ENCODE data around the gene PMVK.
A peak's percentile ranks its signal among the peaks of the same experiment; 100 is the strongest.

PMVK gene

DNA sequence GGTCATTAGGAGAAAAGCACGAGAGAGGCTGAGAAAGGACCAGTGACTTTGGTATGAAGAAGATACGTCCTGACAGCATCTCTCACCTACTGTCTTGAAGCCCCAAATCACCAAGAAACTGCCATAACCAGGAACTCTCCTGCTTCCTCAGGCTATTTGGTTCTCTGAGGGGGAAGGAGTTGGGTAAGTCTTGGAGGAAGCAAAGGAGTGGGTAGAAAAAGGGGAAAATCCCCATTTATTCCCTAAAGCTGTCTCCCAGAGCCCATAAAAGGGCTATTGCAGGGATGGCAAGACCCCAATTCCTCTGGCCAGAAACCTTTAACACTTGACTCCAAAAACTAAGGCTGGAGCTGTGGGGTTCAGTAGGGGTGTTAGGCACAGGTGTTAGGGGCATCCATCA is 21.5 kb upstream of the PMVK start:
- H3K27me3 ChIP-seq (ENCODE audit: insufficient read depth, low read length): no peaks in the 10 kb centered on the region
- peaks cover 26% of the 10 kb centered on the region for H3K4me1 ChIP-seq (ENCODE audit: control insufficient read depth, insufficient read depth, low read length, unreplicated experiment)
- H3K4me3 ChIP-seq (ENCODE audit: low read depth, low read length): no peak overlapping the region
- H3K79me2 ChIP-seq (ENCODE audit: control insufficient read depth, insufficient read depth, low read length, unreplicated experiment): peaks cover 8% of the 10 kb centered on the region
- no peaks in the 10 kb centered on the region for H3K36me3 ChIP-seq (ENCODE audit: insufficient read depth, low read length)
- no peak overlapping the region for H3K27ac ChIP-seq (ENCODE audit: low read depth, low read length)
- H2AFZ ChIP-seq (ENCODE audit: low read length, unreplicated experiment): no peak overlapping the region

DNA sequence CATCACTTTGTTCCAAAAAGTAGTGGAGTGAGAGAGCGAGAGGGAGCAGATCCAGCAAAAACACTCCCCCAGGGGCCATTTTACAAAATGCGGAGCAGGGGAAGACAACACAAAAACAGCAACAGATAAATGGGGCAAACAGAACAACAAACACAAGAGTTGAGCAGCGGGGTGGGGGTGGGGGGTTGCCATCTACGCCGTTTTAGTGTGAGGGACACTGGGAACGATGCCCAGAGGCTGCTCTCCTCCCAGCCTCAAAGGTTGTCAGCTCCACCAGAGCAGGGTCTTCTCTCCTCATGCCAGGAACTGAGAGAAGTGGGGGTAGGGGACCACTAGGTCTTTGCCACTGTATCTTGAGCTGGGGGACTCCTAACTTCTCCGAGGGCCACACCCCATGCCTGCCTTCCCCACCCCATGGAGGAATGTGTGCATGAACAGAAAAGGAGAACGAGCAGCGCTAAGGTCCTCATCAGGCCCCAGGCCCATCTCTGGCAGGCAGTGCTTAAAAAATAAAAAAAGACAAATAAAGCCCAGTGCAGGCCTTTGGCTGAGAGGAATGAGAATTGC is 20.7 kb upstream of the PMVK start:
- peaks cover 8% of the 10 kb centered on the region for H3K79me2 ChIP-seq (ENCODE audit: control insufficient read depth, insufficient read depth, low read length, unreplicated experiment)
- peak overlapping the region; percentile 1; the same call in 1 of the 2 replicates for H3K27ac ChIP-seq (ENCODE audit: low read depth, low read length)
- H3K27me3 ChIP-seq (ENCODE audit: insufficient read depth, low read length): no peaks in the 10 kb centered on the region
- peaks cover 17% of the 10 kb centered on the region for H3K4me1 ChIP-seq (ENCODE audit: control insufficient read depth, insufficient read depth, low read length, unreplicated experiment)
- no peak overlapping the region for H2AFZ ChIP-seq (ENCODE audit: low read length, unreplicated experiment)
- H3K36me3 ChIP-seq (ENCODE audit: insufficient read depth, low read length): no peaks in the 10 kb centered on the region
- H3K4me3 ChIP-seq (ENCODE audit: low read depth, low read length): no peak overlapping the region

- peaks cover 16% of the 10 kb centered on the region for H3K4me1 ChIP-seq (ENCODE audit: control insufficient read depth, insufficient read depth, low read length, unreplicated experiment)
- H3K36me3 ChIP-seq (ENCODE audit: insufficient read depth, low read length): no peaks in the 10 kb centered on the region
- H2AFZ ChIP-seq (ENCODE audit: low read length, unreplicated experiment): peak overlapping the region; percentile 6
- H3K4me3 ChIP-seq (ENCODE audit: low read depth, low read length): peak overlapping the region; percentile 83
- no peaks in the 10 kb centered on the region for H3K27me3 ChIP-seq (ENCODE audit: insufficient read depth, low read length)
- H3K79me2 ChIP-seq (ENCODE audit: control insufficient read depth, insufficient read depth, low read length, unreplicated experiment): peaks cover 8% of the 10 kb centered on the region
- peak overlapping the region; percentile 1; the same call in 1 of the 2 replicates for H3K27ac ChIP-seq (ENCODE audit: low read depth, low read length)
These were observed 20.0 kb upstream of the PMVK start for GRCh38 chr1:154956544-154956941.

GRCh38 chr1:154955718-154956543 is 19.4 kb upstream of the PMVK start, which contains the start of gene PBXIP1:
Gene PBXIP1, minus strand, starts transcription at chr1:154956099. Its CDS starts 2,378 bp downstream, at chr1:154953721.
- peak within 1 kb of the TSS; percentile 54 for H2AFZ ChIP-seq (ENCODE audit: low read length, unreplicated experiment)
- H3K4me3 ChIP-seq (ENCODE audit: low read depth, low read length): peak within 1 kb of the TSS; percentile 83
- H3K4me1 ChIP-seq (ENCODE audit: control insufficient read depth, insufficient read depth, low read length, unreplicated experiment): peaks cover 16% of the 10 kb centered on the region
- H3K79me2 ChIP-seq (ENCODE audit: control insufficient read depth, insufficient read depth, low read length, unreplicated experiment): peaks cover 6% of the 10 kb centered on the region
- H3K27me3 ChIP-seq (ENCODE audit: insufficient read depth, low read length): no peaks in the 10 kb centered on the region
- H3K36me3 ChIP-seq (ENCODE audit: insufficient read depth, low read length): no peaks in the 10 kb centered on the region
- peak within 1 kb of the TSS; percentile 86 for H3K27ac ChIP-seq (ENCODE audit: low read depth, low read length)

DNA sequence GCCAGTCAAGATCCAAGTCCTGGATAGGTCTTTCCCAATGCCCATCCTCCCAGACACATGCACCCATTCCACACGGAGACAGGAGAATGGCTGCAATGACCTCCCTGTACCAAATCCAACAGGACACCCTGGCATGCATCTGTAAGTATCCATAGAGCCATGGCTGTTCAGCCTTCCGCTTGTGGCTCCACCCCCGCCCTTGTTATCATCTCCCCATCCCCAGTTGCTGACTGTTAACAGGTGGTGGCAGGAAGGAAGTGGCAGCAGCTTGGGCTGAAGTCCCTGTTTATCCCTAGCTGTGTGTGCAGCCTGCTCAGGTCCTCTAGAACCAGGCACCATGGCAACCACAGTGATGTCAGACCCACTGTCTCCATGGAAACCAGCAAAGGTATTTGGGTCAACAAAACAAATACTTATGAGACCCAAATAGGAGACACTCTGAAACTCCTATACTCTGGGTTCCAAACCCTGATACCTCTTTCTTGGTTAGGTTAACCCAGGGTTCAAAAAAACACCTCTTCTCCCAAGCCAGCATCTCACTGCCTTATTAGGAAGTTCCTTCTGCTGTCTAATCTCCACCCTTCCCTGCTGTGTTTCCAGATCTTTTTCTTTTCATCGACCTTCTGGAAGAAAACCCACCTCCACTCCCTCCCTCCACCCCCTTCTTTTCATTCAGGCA is 18.7 kb upstream of the PMVK start:
- H3K79me2 ChIP-seq (ENCODE audit: control insufficient read depth, insufficient read depth, low read length, unreplicated experiment): no peaks in the 10 kb centered on the region
- no peaks in the 10 kb centered on the region for H3K36me3 ChIP-seq (ENCODE audit: insufficient read depth, low read length)
- peak overlapping the region; percentile 83 for H3K4me3 ChIP-seq (ENCODE audit: low read depth, low read length)
- peak overlapping the region; percentile 86 for H3K27ac ChIP-seq (ENCODE audit: low read depth, low read length)
- H3K4me1 ChIP-seq (ENCODE audit: control insufficient read depth, insufficient read depth, low read length, unreplicated experiment): peaks cover 13% of the 10 kb centered on the region
- peak overlapping the region; percentile 54 for H2AFZ ChIP-seq (ENCODE audit: low read length, unreplicated experiment)
- no peaks in the 10 kb centered on the region for H3K27me3 ChIP-seq (ENCODE audit: insufficient read depth, low read length)

- no peaks in the 10 kb centered on the region for H3K27me3 ChIP-seq (ENCODE audit: insufficient read depth, low read length)
- no peaks in the 10 kb centered on the region for H3K36me3 ChIP-seq (ENCODE audit: insufficient read depth, low read length)
- H3K79me2 ChIP-seq (ENCODE audit: control insufficient read depth, insufficient read depth, low read length, unreplicated experiment): no peaks in the 10 kb centered on the region
- no peak overlapping the region for H3K27ac ChIP-seq (ENCODE audit: low read depth, low read length)
- H3K4me1 ChIP-seq (ENCODE audit: control insufficient read depth, insufficient read depth, low read length, unreplicated experiment): peaks cover 13% of the 10 kb centered on the region
- H3K4me3 ChIP-seq (ENCODE audit: low read depth, low read length): no peak overlapping the region
- H2AFZ ChIP-seq (ENCODE audit: low read length, unreplicated experiment): no peak overlapping the region
These were observed 18.0 kb upstream of the PMVK start for GRCh38 chr1:154954541-154954940.

- Histone ChIP-seq H3K27ac (ENCODE audit: low read depth, low read length) (no peak overlapping the region), H2AFZ (ENCODE audit: low read length, unreplicated experiment) (no peak overlapping the region), H3K79me2 (ENCODE audit: control insufficient read depth, insufficient read depth, low read length, unreplicated experiment) (no peaks in the 10 kb centered on the region), H3K4me3 (ENCODE audit: low read depth, low read length) (no peak overlapping the region), H3K27me3 (ENCODE audit: insufficient read depth, low read length) (no peaks in the 10 kb centered on the region), H3K36me3 (ENCODE audit: insufficient read depth, low read length) (no peaks in the 10 kb centered on the region), H3K4me1 (ENCODE audit: control insufficient read depth, insufficient read depth, low read length, unreplicated experiment) (peaks cover 13% of the 10 kb centered on the region)
These were observed 17.1 kb upstream of the PMVK start for GRCh38 chr1:154953611-154954038.

DNA sequence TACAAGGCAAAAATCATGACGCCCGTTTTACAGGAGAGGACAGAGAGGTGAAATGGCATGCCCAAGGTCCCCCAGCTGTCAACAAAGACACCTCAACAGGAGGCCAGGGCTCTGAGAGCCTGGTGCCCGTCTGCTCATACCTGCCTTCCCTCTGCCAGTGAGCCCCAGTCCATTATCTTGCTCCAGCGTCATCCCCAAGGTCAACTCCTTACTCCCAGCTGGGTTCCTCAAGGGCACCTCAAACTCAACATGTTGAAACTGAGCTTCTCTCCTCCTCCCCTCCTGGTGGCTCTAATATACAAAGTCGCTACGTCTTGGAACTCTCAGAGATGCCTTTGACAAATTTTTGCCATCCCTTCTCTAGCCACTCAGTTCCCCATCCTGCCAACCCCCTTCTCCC is 16.1 kb upstream of the PMVK start:
- H3K4me1 ChIP-seq (ENCODE audit: control insufficient read depth, insufficient read depth, low read length, unreplicated experiment): peaks cover 13% of the 10 kb centered on the region
- no peaks in the 10 kb centered on the region for H3K36me3 ChIP-seq (ENCODE audit: insufficient read depth, low read length)
- H3K79me2 ChIP-seq (ENCODE audit: control insufficient read depth, insufficient read depth, low read length, unreplicated experiment): no peaks in the 10 kb centered on the region
- H3K27me3 ChIP-seq (ENCODE audit: insufficient read depth, low read length): no peaks in the 10 kb centered on the region
- H3K27ac ChIP-seq (ENCODE audit: low read depth, low read length): no peak overlapping the region
- no peak overlapping the region for H3K4me3 ChIP-seq (ENCODE audit: low read depth, low read length)
- H2AFZ ChIP-seq (ENCODE audit: low read length, unreplicated experiment): no peak overlapping the region

DNA sequence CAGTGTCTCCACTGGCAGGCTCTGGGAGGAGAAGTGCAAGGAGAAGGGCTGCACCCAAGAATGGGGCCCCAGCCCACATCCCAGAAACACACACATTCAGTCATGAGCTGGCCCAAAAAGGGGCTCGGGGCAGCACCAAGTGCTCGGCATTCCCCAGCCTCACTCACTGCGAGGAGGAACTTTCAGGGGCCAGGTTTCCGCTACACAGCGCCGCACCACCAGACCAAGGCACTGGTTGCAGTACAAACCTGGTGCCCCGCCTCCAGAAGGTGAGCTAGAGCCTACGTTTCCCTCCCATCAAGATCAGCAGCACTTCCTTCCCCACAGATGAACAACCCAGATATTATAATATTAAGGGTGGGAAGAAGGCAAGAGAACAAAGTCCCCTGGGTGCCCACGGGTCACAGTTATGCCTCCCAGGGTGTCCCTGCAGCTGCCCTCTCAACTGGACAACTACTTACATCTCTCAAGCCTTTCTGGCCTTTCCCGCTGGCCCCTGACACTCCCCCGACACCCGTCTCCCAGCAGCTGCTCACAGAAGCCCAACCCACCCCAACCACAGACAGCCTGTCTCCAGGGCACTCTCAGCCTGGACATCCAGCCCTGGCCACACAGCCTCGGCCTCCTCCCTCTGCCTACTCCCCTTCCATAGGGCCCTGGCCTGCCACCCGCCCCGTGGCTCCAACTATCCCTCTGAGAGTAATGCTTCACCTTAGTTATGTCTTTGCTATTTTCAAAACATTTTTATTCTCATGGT is 15.6 kb upstream of the PMVK start:
- Histone ChIP-seq H3K27ac (ENCODE audit: low read depth, low read length) (no peak overlapping the region), H3K27me3 (ENCODE audit: insufficient read depth, low read length) (no peaks in the 10 kb centered on the region), H3K4me3 (ENCODE audit: low read depth, low read length) (no peak overlapping the region), H2AFZ (ENCODE audit: low read length, unreplicated experiment) (no peak overlapping the region), H3K79me2 (ENCODE audit: control insufficient read depth, insufficient read depth, low read length, unreplicated experiment) (no peaks in the 10 kb centered on the region), H3K4me1 (ENCODE audit: control insufficient read depth, insufficient read depth, low read length, unreplicated experiment) (peaks cover 13% of the 10 kb centered on the region), H3K36me3 (ENCODE audit: insufficient read depth, low read length) (no peaks in the 10 kb centered on the region)

DNA sequence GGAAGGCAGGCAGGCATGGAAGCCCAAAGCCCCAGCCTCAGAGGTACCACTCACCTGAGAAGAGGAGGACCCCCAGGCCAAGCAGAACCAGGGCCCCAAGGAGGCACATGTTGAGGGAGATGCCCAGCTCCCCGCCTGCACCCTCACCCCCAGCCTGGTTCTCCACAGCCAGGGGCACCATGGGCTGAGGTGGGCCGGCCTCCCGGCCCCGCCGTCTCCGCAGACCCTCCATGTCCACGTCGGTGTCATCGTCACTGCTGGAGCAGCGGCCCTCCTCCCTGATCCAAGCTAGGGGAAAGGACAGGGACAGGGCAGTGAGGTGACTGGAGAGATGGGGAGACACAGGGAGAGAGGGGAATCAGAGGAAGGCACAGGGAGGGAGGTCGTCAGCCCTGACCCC is 11.6 kb upstream of the PMVK start:
- Histone ChIP-seq H3K27me3 (ENCODE audit: insufficient read depth, low read length) (no peaks in the 10 kb centered on the region), H2AFZ (ENCODE audit: low read length, unreplicated experiment) (no peak overlapping the region), H3K4me1 (ENCODE audit: control insufficient read depth, insufficient read depth, low read length, unreplicated experiment) (peaks cover 9% of the 10 kb centered on the region), H3K27ac (ENCODE audit: low read depth, low read length) (no peak overlapping the region), H3K79me2 (ENCODE audit: control insufficient read depth, insufficient read depth, low read length, unreplicated experiment) (no peaks in the 10 kb centered on the region), H3K4me3 (ENCODE audit: low read depth, low read length) (no peak overlapping the region), H3K36me3 (ENCODE audit: insufficient read depth, low read length) (no peaks in the 10 kb centered on the region)

Data from ACC112 (cell line).